AG10803 (cell line): ENCODE results near the gene GRIA2.

ENCODE experiments used
- DNase-seq: peaks from one replicate; pipeline ENCODE4 v3.0.0; 2010; ENCODE audit warnings: low read depth
- H3K4me3 ChIP-seq: 2 replicates; pipeline ENCODE4 v1.5.1; 2011; ENCODE audit warnings: mild to moderate bottlenecking, low read length, control low read depth
- TF ChIP-seq, protein P1 (sequence below): conservative IDR thresholded peaks from 2 replicates; pipeline ENCODE4 v1.5.1; 2011; ENCODE audit warnings: mild to moderate bottlenecking, low read length, control low read depth, inconsistent platforms

The GRIA2 gene

GRCh38 chr4:157217708-157218107, 2.8 kb upstream of the GRIA2 start:
- TF ChIP-seq, protein P1, sequence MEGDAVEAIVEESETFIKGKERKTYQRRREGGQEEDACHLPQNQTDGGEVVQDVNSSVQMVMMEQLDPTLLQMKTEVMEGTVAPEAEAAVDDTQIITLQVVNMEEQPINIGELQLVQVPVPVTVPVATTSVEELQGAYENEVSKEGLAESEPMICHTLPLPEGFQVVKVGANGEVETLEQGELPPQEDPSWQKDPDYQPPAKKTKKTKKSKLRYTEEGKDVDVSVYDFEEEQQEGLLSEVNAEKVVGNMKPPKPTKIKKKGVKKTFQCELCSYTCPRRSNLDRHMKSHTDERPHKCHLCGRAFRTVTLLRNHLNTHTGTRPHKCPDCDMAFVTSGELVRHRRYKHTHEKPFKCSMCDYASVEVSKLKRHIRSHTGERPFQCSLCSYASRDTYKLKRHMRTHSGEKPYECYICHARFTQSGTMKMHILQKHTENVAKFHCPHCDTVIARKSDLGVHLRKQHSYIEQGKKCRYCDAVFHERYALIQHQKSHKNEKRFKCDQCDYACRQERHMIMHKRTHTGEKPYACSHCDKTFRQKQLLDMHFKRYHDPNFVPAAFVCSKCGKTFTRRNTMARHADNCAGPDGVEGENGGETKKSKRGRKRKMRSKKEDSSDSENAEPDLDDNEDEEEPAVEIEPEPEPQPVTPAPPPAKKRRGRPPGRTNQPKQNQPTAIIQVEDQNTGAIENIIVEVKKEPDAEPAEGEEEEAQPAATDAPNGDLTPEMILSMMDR = peak; percentile 66
- no peak overlapping the region for H3K4me3 ChIP-seq
- peak; percentile 20 for DNase-seq

- DNase-seq = no peak
- TF ChIP-seq, protein P1 = no peak
- no peak overlapping the region; the same call in 1 of the 2 replicates for H3K4me3 ChIP-seq
These were observed 687 bp upstream of the GRIA2 start for GRCh38 chr4:157219711-157220370.

GRCh38 chr4:157221426-157221894, 932 bp downstream of the GRIA2 start:
- DNase-seq = no peak
- TF ChIP-seq, protein P1 = no peak
- no peak overlapping the region; the same call in 1 of the 2 replicates for H3K4me3 ChIP-seq

DNA sequence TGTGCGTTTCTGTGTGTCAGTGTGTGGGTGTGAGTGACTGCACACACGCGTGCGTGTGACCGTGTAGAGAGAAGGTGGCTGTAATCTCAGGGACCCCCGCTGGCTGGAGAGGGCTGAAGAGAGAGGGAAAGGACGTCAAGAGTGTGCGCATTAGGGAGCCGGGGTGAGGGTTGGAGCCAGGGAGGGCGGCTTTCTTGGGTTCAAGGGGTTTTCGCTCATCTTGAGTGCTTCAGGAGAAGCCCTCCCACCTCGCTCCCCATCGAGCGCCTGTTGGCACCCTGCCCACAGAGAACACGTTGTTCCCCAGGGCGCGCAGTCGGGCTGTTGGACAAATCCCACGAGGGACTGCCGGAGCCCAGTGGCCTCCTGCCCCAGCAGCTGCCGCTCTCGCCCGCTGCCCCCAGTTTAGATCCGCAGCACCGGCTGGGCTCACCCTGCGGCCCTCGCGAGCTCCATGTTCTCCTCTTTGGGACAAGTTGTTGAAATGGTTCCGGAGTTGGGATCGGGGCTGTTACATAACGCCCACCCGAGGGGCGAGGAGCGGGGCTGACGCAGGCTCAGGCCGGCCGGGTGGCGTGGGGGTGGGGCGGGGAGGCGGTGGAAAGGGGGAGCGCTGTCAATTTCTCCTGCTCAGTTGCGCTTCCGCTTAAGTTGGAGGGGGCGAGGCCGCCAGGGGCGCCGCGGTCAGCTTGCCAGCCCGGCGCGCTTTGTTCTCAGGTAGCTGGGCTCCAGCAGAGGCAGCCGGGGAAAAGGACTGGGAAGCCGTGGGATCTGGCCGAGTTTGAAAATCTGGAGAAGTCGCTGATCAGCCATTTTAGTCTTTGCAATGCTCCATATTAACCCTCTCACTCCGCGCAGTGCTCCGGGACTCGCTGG, 1.6 kb downstream of the GRIA2 start:
- no peak for DNase-seq
- TF ChIP-seq, protein P1 = no peak
- H3K4me3 ChIP-seq = peak overlapping the region; percentile 40

DNA sequence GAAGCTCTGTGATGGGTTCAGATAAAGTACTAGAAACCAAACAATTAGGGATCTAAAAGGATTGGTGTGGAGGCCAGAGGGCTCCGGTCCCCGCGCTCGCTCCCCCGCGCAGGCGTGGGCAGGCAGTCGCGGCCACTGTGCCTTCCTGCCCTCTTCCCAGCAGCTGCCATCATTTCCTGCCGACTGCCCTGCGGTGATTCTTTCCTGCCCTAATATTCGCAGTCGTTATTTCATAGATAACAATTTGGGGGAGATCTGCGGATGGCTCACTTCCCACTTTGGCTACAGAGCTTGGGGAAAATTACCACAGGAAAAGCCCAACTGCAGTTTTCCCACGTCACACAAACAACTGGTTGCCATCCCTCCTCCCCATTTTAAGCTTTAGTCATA, 2.2 kb downstream of the GRIA2 start:
- TF ChIP-seq, protein P1 = no peak
- H3K4me3 ChIP-seq = peak overlapping the region; percentile 40
- DNase-seq = no peak

GRCh38 chr4:157223456-157223855, 2.9 kb downstream of the GRIA2 start:
- H3K4me3 ChIP-seq = no peak overlapping the region

More at GRCh38 chr4:157223456-157223855, 2.9 kb downstream of the GRIA2 start:
- DNase-seq = no peak
- TF ChIP-seq, protein P1 = no peak
